ENCODE measurements around the gene ALK.

Gene ALK

GRCh38 chr2:29222381-29223179 lies 698.8 kb downstream of the ALK start:
- H3K4me3 ChIP-seq (ENCODE audit: low read depth, low read length), result no peak overlapping the region
- no peak for TF ChIP-seq CTCF (IDR thresholded peaks at IDR 0.05; ENCODE audit: insufficient read depth, low read depth, low read length, missing control alignments)
- no peak for DNase-seq (ENCODE audit: low read depth)

GRCh38 chr2:29220506-29221270 lies 700.7 kb downstream of the ALK start:
- no peak for DNase-seq (ENCODE audit: low read depth)
- no peak for TF ChIP-seq CTCF (IDR thresholded peaks at IDR 0.05; ENCODE audit: insufficient read depth, low read depth, low read length, missing control alignments)
- H3K4me3 ChIP-seq (ENCODE audit: low read depth, low read length), result no peak overlapping the region

- DNase-seq (ENCODE audit: low read depth), result no peak
These were observed 702.0 kb downstream of the ALK start for GRCh38 chr2:29219374-29219773.

GRCh38 chr2:29218550-29219125 lies 702.7 kb downstream of the ALK start:
- no peak for TF ChIP-seq CTCF (IDR thresholded peaks at IDR 0.05; ENCODE audit: insufficient read depth, low read depth, low read length, missing control alignments)
- H3K4me3 ChIP-seq (ENCODE audit: low read depth, low read length), result no peak overlapping the region
- DNase-seq (ENCODE audit: low read depth), result no peak

More at GRCh38 chr2:29219374-29219773, 702.0 kb downstream of the ALK start:
- no peak overlapping the region for H3K4me3 ChIP-seq (ENCODE audit: low read depth, low read length)
- no peak for TF ChIP-seq CTCF (IDR thresholded peaks at IDR 0.05; ENCODE audit: insufficient read depth, low read depth, low read length, missing control alignments)

GRCh38 chr2:29218071-29218470 lies 703.3 kb downstream of the ALK start:
- no peak overlapping the region for H3K4me3 ChIP-seq (ENCODE audit: low read depth, low read length)
- no peak for TF ChIP-seq CTCF (IDR thresholded peaks at IDR 0.05; ENCODE audit: insufficient read depth, low read depth, low read length, missing control alignments)
- no peak for DNase-seq (ENCODE audit: low read depth)

- DNase-seq (ENCODE audit: low read depth), result no peak
- no peak overlapping the region for H3K4me3 ChIP-seq (ENCODE audit: low read depth, low read length)
- TF ChIP-seq CTCF (IDR thresholded peaks at IDR 0.05; ENCODE audit: insufficient read depth, low read depth, low read length, missing control alignments), result no peak
These were observed 704.8 kb downstream of the ALK start for GRCh38 chr2:29216609-29216909.

Measured in GM12865 (cell line).